ENCODE measurements around the gene NACAD. TPM values are rescaled to one million over a fixed set of nuclear protein-coding genes. Genes with fewer than 3 reads are reported as not detected.
"Not testable (repeated sequence)": the region's sequence is repeated elsewhere in the genome, so short reads cannot be mapped to it uniquely, and the experiment has no call there.

NACAD gene
- total RNA-seq, 2 experiments from 2014 or later = 0.08 to 0.14 TPM

GRCh38 chr7:45035371-45035770 is 53.4 kb downstream of the NACAD start:
- Mint-ChIP-seq H3K4me3 (peak overlapping the region; percentile 28), H3K4me1 (ENCODE audit: low read depth) (peaks cover 74% of the 10 kb centered on the region), H3K27me3 (no peaks in the 10 kb centered on the region), H3K36me3 (ENCODE audit: low read depth) (peaks cover 75% of the 10 kb centered on the region), H3K27ac (peak overlapping the region; percentile 88), H3K9me3 (no peaks in the 10 kb centered on the region)
- Histone ChIP-seq H3K27ac (ENCODE audit: low read depth in 1 of 2, low read length in 2 of 2) (no peak overlapping the region), H3K4me1 (ENCODE audit: insufficient read depth, low read length) (peaks cover 85% of the 10 kb centered on the region), H3K36me3 (ENCODE audit: insufficient read depth, low read length) (peaks cover 36% of the 10 kb centered on the region), H3K4me3 (ENCODE audit: low read length) (no peak overlapping the region), H3K27me3 (ENCODE audit: control insufficient read depth in 1 of 2, insufficient read depth in 2 of 2, low read length in 2 of 2) (no peaks in the 10 kb centered on the region), H3K9me3 (ENCODE audit: control insufficient read depth in 1 of 2, insufficient read depth in 1 of 2, low read length in 2 of 2) (no peaks in the 10 kb centered on the region)
- DNase-seq = no peak
- peak; percentile 6 for ATAC-seq (ENCODE audit: poor library complexity)
- POLR2A ChIA-PET = interaction anchor here (0.9 to 13.4 kb wide), 7 partner anchors 8 to 187 kb away, joined by 3 to 367 read pairs (median 9); partner anchors contain the start of genes CCM2, MYO1G and TBRG4
- TF ChIP-seq, protein P1, sequence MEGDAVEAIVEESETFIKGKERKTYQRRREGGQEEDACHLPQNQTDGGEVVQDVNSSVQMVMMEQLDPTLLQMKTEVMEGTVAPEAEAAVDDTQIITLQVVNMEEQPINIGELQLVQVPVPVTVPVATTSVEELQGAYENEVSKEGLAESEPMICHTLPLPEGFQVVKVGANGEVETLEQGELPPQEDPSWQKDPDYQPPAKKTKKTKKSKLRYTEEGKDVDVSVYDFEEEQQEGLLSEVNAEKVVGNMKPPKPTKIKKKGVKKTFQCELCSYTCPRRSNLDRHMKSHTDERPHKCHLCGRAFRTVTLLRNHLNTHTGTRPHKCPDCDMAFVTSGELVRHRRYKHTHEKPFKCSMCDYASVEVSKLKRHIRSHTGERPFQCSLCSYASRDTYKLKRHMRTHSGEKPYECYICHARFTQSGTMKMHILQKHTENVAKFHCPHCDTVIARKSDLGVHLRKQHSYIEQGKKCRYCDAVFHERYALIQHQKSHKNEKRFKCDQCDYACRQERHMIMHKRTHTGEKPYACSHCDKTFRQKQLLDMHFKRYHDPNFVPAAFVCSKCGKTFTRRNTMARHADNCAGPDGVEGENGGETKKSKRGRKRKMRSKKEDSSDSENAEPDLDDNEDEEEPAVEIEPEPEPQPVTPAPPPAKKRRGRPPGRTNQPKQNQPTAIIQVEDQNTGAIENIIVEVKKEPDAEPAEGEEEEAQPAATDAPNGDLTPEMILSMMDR (IDR thresholded peaks at IDR 0.05) = no peak
- intact Hi-C loops (cut with DNase I, micrococcal nuclease) = no loop called here
- CTCF ChIA-PET = interaction anchor here (0.7 to 2.3 kb wide), 5 partner anchors 8 to 62 kb away, joined by 3 to 9 read pairs (median 5); no protein-coding TSS in a partner anchor

GRCh38 chr7:45034710-45035109 is 54.1 kb downstream of the NACAD start:
- H3K27ac Mint-ChIP-seq; H3K27ac ChIP-seq (ENCODE audit: low read depth in 1 of 2, low read length in 2 of 2); H3K4me3 Mint-ChIP-seq; ATAC-seq (ENCODE audit: poor library complexity); H3K9me3 ChIP-seq (ENCODE audit: control insufficient read depth in 1 of 2, insufficient read depth in 1 of 2, low read length in 2 of 2); H3K4me3 ChIP-seq (ENCODE audit: low read length); DNase-seq; H3K9me3 Mint-ChIP-seq; intact Hi-C loops (cut with DNase I, micrococcal nuclease); H3K27me3 Mint-ChIP-seq; H3K27me3 ChIP-seq (ENCODE audit: control insufficient read depth in 1 of 2, insufficient read depth in 2 of 2, low read length in 2 of 2): not testable (repeated sequence)
- Histone ChIP-seq H3K36me3 (ENCODE audit: insufficient read depth, low read length) (peaks cover 35% of the 10 kb centered on the region), H3K4me1 (ENCODE audit: insufficient read depth, low read length) (peaks cover 91% of the 10 kb centered on the region)
- Mint-ChIP-seq H3K4me1 (ENCODE audit: low read depth) (peaks cover 77% of the 10 kb centered on the region), H3K36me3 (ENCODE audit: low read depth) (peaks cover 78% of the 10 kb centered on the region)
- POLR2A ChIA-PET = interaction anchor here (13.3 to 13.4 kb wide), 2 partner anchors 34 to 55 kb away, joined by 321 to 367 read pairs; partner anchors contain the start of genes CCM2 and MYO1G
- CTCF ChIA-PET = interaction anchor here (0.6 to 2.3 kb wide), 4 partner anchors 8 to 95 kb away, joined by 3 to 9 read pairs (median 6); no protein-coding TSS in a partner anchor

DNA sequence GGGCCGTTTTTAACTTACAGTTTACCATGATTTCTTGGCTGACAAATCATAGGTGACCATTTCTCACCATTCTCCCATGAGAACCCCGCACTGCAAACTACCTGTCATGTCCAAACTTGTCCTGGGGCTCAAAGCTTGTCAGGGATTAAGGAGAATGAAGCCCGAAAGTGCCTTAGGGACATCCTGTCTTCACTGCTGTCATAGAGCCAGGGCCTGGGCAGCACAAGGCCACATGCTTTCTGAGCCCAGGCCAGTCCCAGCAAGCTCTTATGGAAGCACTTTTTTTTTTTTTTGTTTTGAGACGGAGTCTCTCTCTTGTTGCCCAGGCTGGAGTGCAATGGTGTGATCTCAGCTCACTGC is 54.9 kb downstream of the NACAD start:
- Histone ChIP-seq H3K9me3 (ENCODE audit: control insufficient read depth in 1 of 2, insufficient read depth in 1 of 2, low read length in 2 of 2) (no peaks in the 10 kb centered on the region), H3K4me1 (ENCODE audit: insufficient read depth, low read length) (peaks cover 92% of the 10 kb centered on the region), H3K27me3 (ENCODE audit: control insufficient read depth in 1 of 2, insufficient read depth in 2 of 2, low read length in 2 of 2) (no peaks in the 10 kb centered on the region), H3K27ac (ENCODE audit: low read depth in 1 of 2, low read length in 2 of 2) (peak overlapping the region in 1 of 2 donors; percentile 27), H3K4me3 (ENCODE audit: low read length) (no peak overlapping the region), H3K36me3 (ENCODE audit: insufficient read depth, low read length) (peaks cover 27% of the 10 kb centered on the region)
- CTCF ChIA-PET = interaction anchor here (0.8 to 1.6 kb wide), 4 partner anchors 12 to 60 kb away, joined by 3 to 7 read pairs (median 5); no protein-coding TSS in a partner anchor
- peak overlapping the region; percentile 82 for H3K4me3 Mint-ChIP-seq
- POLR2A ChIA-PET = interaction anchor here (0.8 to 13.4 kb wide), 4 partner anchors 16 to 60 kb away, joined by 3 to 367 read pairs (median 162); partner anchors contain the start of genes CCM2 and MYO1G
- no peaks in the 10 kb centered on the region for H3K9me3 Mint-ChIP-seq
- intact Hi-C loops (cut with DNase I, micrococcal nuclease) = no loop called here
- peaks cover 79% of the 10 kb centered on the region for H3K36me3 Mint-ChIP-seq (ENCODE audit: low read depth)
- no peaks in the 10 kb centered on the region for H3K27me3 Mint-ChIP-seq
- ATAC-seq (ENCODE audit: poor library complexity) (no peak), DNase-seq (no peak)
- TF ChIP-seq, protein P1 (IDR thresholded peaks at IDR 0.05) = no peak
- peaks cover 80% of the 10 kb centered on the region for H3K4me1 Mint-ChIP-seq (ENCODE audit: low read depth)
- peak overlapping the region; percentile 85 for H3K27ac Mint-ChIP-seq
